ENCODE measurements around the gene SH3BP1. TPM values are rescaled to one million over a fixed set of nuclear protein-coding genes. Genes with fewer than 3 reads are reported as not detected.
"Not testable (repeated sequence)": the region's sequence is repeated elsewhere in the genome, so short reads cannot be mapped to it uniquely, and the experiment has no call there.

Gene SH3BP1
- total RNA-seq, 6 experiments from 2014 or later, result 15.9 to 26.3 (median 23.0) TPM

DNA sequence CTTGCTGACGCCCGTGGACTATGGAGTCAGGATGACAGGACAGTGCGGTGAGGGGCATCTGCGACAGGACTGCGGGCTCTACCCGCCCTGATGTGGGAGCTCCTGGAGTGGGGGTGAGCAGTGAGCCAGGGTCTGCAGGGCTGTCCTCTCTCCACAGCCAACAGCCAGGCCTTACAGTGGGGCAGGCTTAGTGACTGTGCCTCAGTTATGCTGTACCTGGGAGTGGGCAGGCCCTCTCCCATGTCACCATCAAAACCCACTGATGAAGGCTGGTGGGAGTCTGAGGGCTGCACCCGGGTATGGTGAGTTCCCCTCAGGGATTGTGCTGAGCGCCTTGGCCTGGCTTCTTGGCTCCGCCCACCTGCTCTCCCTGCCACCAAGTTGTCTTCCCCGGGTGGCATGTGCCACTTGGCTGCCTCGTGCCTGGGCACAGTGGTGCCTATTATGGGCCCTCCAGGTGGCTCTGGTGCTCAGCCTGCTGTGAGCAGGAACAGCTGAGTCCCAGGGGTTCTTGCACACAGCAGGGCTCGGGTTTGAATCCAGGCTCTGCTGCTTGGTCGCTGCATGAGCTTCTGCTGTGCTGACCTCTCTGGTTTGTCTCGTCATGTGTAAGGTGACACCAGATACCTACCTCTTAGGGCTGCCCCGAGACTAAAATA, 53.3 kb downstream of the SH3BP1 start:
- no peaks in the 10 kb centered on the region for H3K9me3 Mint-ChIP-seq
- H3K4me1 Mint-ChIP-seq (ENCODE audit: low read depth), result peaks cover 25% of the 10 kb centered on the region
- no peak for DNase-seq
- peaks cover 3% of the 10 kb centered on the region for H3K27me3 Mint-ChIP-seq (ENCODE audit: insufficient read depth)
- TF ChIP-seq, protein P1, sequence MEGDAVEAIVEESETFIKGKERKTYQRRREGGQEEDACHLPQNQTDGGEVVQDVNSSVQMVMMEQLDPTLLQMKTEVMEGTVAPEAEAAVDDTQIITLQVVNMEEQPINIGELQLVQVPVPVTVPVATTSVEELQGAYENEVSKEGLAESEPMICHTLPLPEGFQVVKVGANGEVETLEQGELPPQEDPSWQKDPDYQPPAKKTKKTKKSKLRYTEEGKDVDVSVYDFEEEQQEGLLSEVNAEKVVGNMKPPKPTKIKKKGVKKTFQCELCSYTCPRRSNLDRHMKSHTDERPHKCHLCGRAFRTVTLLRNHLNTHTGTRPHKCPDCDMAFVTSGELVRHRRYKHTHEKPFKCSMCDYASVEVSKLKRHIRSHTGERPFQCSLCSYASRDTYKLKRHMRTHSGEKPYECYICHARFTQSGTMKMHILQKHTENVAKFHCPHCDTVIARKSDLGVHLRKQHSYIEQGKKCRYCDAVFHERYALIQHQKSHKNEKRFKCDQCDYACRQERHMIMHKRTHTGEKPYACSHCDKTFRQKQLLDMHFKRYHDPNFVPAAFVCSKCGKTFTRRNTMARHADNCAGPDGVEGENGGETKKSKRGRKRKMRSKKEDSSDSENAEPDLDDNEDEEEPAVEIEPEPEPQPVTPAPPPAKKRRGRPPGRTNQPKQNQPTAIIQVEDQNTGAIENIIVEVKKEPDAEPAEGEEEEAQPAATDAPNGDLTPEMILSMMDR (IDR thresholded peaks at IDR 0.05), result no peak
- no peak overlapping the region for H3K27ac Mint-ChIP-seq
- H3K36me3 Mint-ChIP-seq (ENCODE audit: low read depth), result peaks cover 25% of the 10 kb centered on the region
- H3K4me3 Mint-ChIP-seq, result no peak overlapping the region

DNA sequence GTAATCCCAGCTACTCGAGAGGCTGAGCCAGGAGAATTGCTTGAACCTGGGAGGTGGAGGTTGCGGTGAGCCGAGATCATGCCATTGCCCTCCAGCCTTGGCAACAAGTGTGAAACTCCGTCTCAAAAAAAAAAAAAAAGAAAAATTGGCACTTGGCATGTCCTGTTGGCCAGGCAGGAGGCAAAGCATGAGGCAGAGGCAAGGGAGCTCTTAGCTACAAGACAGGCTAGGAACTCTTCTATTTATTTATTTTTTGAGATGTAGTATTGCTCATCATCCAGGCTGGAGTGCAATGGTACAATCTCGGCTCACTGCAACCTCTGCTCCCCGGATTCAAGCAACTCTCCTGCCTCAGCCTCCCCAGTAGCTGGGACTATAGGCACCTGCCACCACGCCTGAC, 54.7 kb downstream of the SH3BP1 start:
- peaks cover 18% of the 10 kb centered on the region for H3K36me3 Mint-ChIP-seq (ENCODE audit: low read depth)
- not testable (repeated sequence) for H3K27ac Mint-ChIP-seq; H3K4me3 Mint-ChIP-seq; DNase-seq; H3K27me3 Mint-ChIP-seq (ENCODE audit: insufficient read depth); H3K9me3 Mint-ChIP-seq
- peaks cover 16% of the 10 kb centered on the region for H3K4me1 Mint-ChIP-seq (ENCODE audit: low read depth)

- H3K36me3 Mint-ChIP-seq (ENCODE audit: low read depth); DNase-seq; H3K27me3 Mint-ChIP-seq (ENCODE audit: insufficient read depth); H3K9me3 Mint-ChIP-seq: not testable (repeated sequence)
- peak overlapping the region; percentile 28 for H3K27ac Mint-ChIP-seq
- H3K4me3 Mint-ChIP-seq, result peak overlapping the region; percentile 75
- H3K4me1 Mint-ChIP-seq (ENCODE audit: low read depth), result peaks cover 16% of the 10 kb centered on the region
Observed at GRCh38 chr22:37696260-37696656, 56.8 kb downstream of the SH3BP1 start.

GRCh38 chr22:37696657-37697537, 57.4 kb downstream of the SH3BP1 start, which contains the start of gene TRIOBP:
TSS of gene TRIOBP (plus strand) at chr22:37697048. CDS start at chr22:37701366, 4,318 bp downstream.
- H3K27me3 Mint-ChIP-seq (ENCODE audit: insufficient read depth), result peaks cover 3% of the 10 kb centered on the region
- H3K4me3 Mint-ChIP-seq, result peak within 1 kb of the TSS; percentile 75
- peak; percentile 94 for DNase-seq
- H3K27ac Mint-ChIP-seq, result peak within 1 kb of the TSS; percentile 75
- peaks cover 9% of the 10 kb centered on the region for H3K36me3 Mint-ChIP-seq (ENCODE audit: low read depth)
- TF ChIP-seq, protein P1 (IDR thresholded peaks at IDR 0.05), result peak; percentile 67
- H3K9me3 Mint-ChIP-seq, result no peaks in the 10 kb centered on the region
- peaks cover 16% of the 10 kb centered on the region for H3K4me1 Mint-ChIP-seq (ENCODE audit: low read depth)

GRCh38 chr22:37697538-37697835, 58.0 kb downstream of the SH3BP1 start:
- no peak for DNase-seq
- Mint-ChIP-seq H3K36me3 (ENCODE audit: low read depth) (peaks cover 9% of the 10 kb centered on the region), H3K4me3 (no peak overlapping the region), H3K27me3 (ENCODE audit: insufficient read depth) (peaks cover 3% of the 10 kb centered on the region), H3K4me1 (ENCODE audit: low read depth) (peaks cover 16% of the 10 kb centered on the region), H3K9me3 (no peaks in the 10 kb centered on the region), H3K27ac (no peak overlapping the region)
- TF ChIP-seq, protein P1 (IDR thresholded peaks at IDR 0.05), result peak; percentile 16; the same call in 1 of the 2 replicates

GRCh38 chr22:37701141-37701786, 61.8 kb downstream of the SH3BP1 start:
- no peaks in the 10 kb centered on the region for H3K36me3 Mint-ChIP-seq (ENCODE audit: low read depth)
- peaks cover 3% of the 10 kb centered on the region for H3K27me3 Mint-ChIP-seq (ENCODE audit: insufficient read depth)
- DNase-seq, result no peak
- peaks cover 15% of the 10 kb centered on the region for H3K4me1 Mint-ChIP-seq (ENCODE audit: low read depth)
- no peak overlapping the region for H3K4me3 Mint-ChIP-seq
- H3K9me3 Mint-ChIP-seq, result no peaks in the 10 kb centered on the region
- TF ChIP-seq, protein P1 (IDR thresholded peaks at IDR 0.05), result no peak
- H3K27ac Mint-ChIP-seq, result no peak overlapping the region
